WTC11 (cell line): ENCODE data around the gene REC8. TPM values are rescaled to one million over a fixed set of nuclear protein-coding genes. Genes with fewer than 3 reads are reported as not detected.
"Not testable (repeated sequence)": the region's sequence is repeated elsewhere in the genome, so short reads cannot be mapped to it uniquely, and the experiment has no call there.

ENCODE experiments used
- ATAC-seq: fragments of 200-7000 bp; cut with Tn5 transposase; 2 replicates; pipeline ENCODE4 v1.10.0; 2021; ENCODE audit warnings: mild to moderate bottlenecking, moderate library complexity
- CTCF ChIA-PET: fragments of 300-600 bp; sonication (Branson Sonifier 250); formaldehyde crosslinking; loops from one replicate; lab custom pipeline; 2021; ENCODE audit warnings: antibody characterized with exemption; lab: Charles Lee
- POLR2A ChIA-PET: fragments of 350-600 bp; sonication (Branson Sonifier 250); formaldehyde crosslinking; loops from one replicate; lab custom pipeline; 2021; ENCODE audit warnings: antibody characterized with exemption; lab: Charles Lee
- DNase-seq: peaks from one replicate; pipeline ENCODE4 v3.0.0; 2021; ENCODE audit warnings: low spot score
- H3K27ac Mint-ChIP-seq: 2 replicates; pipeline ENCODE4 v1.8.0; 2021; ENCODE audit warnings: mixed read lengths
- H3K27me3 Mint-ChIP-seq: 2 replicates; pipeline ENCODE4 v1.8.0; 2021; ENCODE audit warnings: low read depth, mild to moderate bottlenecking, moderate library complexity, mixed read lengths
- H3K36me3 Mint-ChIP-seq: 2 replicates; pipeline ENCODE4 v1.8.0; 2021; ENCODE audit warnings: mixed read lengths
- H3K4me1 Mint-ChIP-seq: 2 replicates; pipeline ENCODE4 v1.8.0; 2022; ENCODE audit warnings: mixed read lengths
- H3K4me3 Mint-ChIP-seq: 2 replicates; pipeline ENCODE4 v1.8.0; 2021; ENCODE audit warnings: mild to moderate bottlenecking, moderate library complexity, mixed read lengths
- H3K9me3 Mint-ChIP-seq: 2 replicates; pipeline ENCODE4 v1.8.0; 2021; ENCODE audit warnings: mixed read lengths
- AFF4 ChIP-seq: sonication (generic); formaldehyde crosslinking; IDR thresholded peaks from 2 replicates; pipeline ENCODE4 v1.8.1; 2023; ENCODE audit warnings: mild to moderate bottlenecking, missing genetic modification reagents, borderline replicate concordance
- ATF1 ChIP-seq: sonication (generic); formaldehyde crosslinking; IDR thresholded peaks from 2 replicates; pipeline ENCODE4 v1.8.1; 2023; ENCODE audit warnings: mild to moderate bottlenecking, moderate library complexity, missing genetic modification reagents
- CBFB ChIP-seq: sonication (generic); formaldehyde crosslinking; IDR thresholded peaks from 2 replicates; pipeline ENCODE4 v1.8.1; 2022; ENCODE audit warnings: mild to moderate bottlenecking, low read depth, missing genetic modification reagents
- ERG ChIP-seq: fragments of 250-450 bp; sonication (Bioruptor Pico); IDR thresholded peaks from 2 replicates; pipeline ENCODE4 v1.8.0; 2021; ENCODE audit warnings: mild to moderate bottlenecking
- ETV6 ChIP-seq: sonication (generic); formaldehyde crosslinking; IDR thresholded peaks from 2 replicates; pipeline ENCODE4 v1.8.1; 2022; ENCODE audit warnings: mild to moderate bottlenecking, missing genetic modification reagents
- GRHL2 ChIP-seq: fragments of 250-450 bp; sonication (Bioruptor Pico); IDR thresholded peaks from 2 replicates; pipeline ENCODE4 v1.8.0; 2022; ENCODE audit warnings: mild to moderate bottlenecking, moderate library complexity; ENCODE audit not compliant: insufficient replicate concordance, severe bottlenecking
- MLX ChIP-seq: sonication (generic); formaldehyde crosslinking; IDR thresholded peaks from 2 replicates; pipeline ENCODE4 v1.8.1; 2023; ENCODE audit warnings: mild to moderate bottlenecking, missing genetic modification reagents, moderate library complexity
- MXD4 ChIP-seq: fragments of 250-450 bp; sonication (Bioruptor Pico); IDR thresholded peaks from 2 replicates; pipeline ENCODE4 v1.8.0; 2021; ENCODE audit warnings: mild to moderate bottlenecking, moderate library complexity, borderline replicate concordance
- PRRX2 ChIP-seq: fragments of 250-450 bp; sonication (Bioruptor Pico); IDR thresholded peaks from 2 replicates; pipeline ENCODE4 v1.8.0; 2021; ENCODE audit warnings: mild to moderate bottlenecking
- TEAD1 ChIP-seq: sonication (generic); formaldehyde crosslinking; IDR thresholded peaks from 2 replicates; pipeline ENCODE4 v1.8.0; 2022; ENCODE audit warnings: mild to moderate bottlenecking, missing genetic modification reagents
- ZBTB43 ChIP-seq: sonication (generic); formaldehyde crosslinking; IDR thresholded peaks from 2 replicates; pipeline ENCODE4 v1.8.1; 2023; ENCODE audit warnings: mild to moderate bottlenecking, missing genetic modification reagents
- ZNF121 ChIP-seq: sonication (generic); formaldehyde crosslinking; IDR thresholded peaks from 2 replicates; pipeline ENCODE4 v1.8.0; 2023; ENCODE audit warnings: missing genetic modification reagents
- ZNF423 ChIP-seq: fragments of 250-450 bp; sonication (Bioruptor Pico); IDR thresholded peaks from 2 replicates; pipeline ENCODE4 v2.1.2; 2022; ENCODE audit warnings: mild to moderate bottlenecking, moderate library complexity
- ZNF532 ChIP-seq: fragments of 250-450 bp; sonication (Bioruptor Pico); IDR thresholded peaks from 2 replicates; pipeline ENCODE4 v1.9.0; 2021; ENCODE audit warnings: mild to moderate bottlenecking, borderline replicate concordance
- ZNF671 ChIP-seq: fragments of 250-450 bp; sonication (Bioruptor Pico); IDR thresholded peaks from 2 replicates; pipeline ENCODE4 v1.8.0; 2021; ENCODE audit warnings: mild to moderate bottlenecking
- total RNA-seq: library from RNA; stranded (reverse); gene quantifications from 3 replicates; pipeline ENCODE4 v1.2.3, GENCODE V29; 2021

The REC8 gene
- total RNA-seq, 1 experiment from 2014 or later = 32.2 TPM

GRCh38 chr14:24219080-24219479, 47.2 kb downstream of the REC8 start (continued):
- TF ChIP-seq AFF4 = no peak
- TF ChIP-seq ZBTB43 (CRISPR knock-in tag) = no peak
- no peak for TF ChIP-seq ZNF121
- TF ChIP-seq ATF1 (CRISPR knock-in tag) = no peak
- no peak for TF ChIP-seq TEAD1
- no peak for TF ChIP-seq PRRX2 (CRISPR knock-in tag)
- no peak for TF ChIP-seq ZNF423
- TF ChIP-seq, all 79 proteins: peak for 0

GRCh38 chr14:24219521-24219920, 47.6 kb downstream of the REC8 start:
- Mint-ChIP-seq H3K4me1 (peaks cover 9% of the 10 kb centered on the region), H3K27ac (peak overlapping the region; percentile 71; the same call in 1 of the 2 replicates), H3K9me3 (no peaks in the 10 kb centered on the region), H3K4me3 (no peak overlapping the region), H3K27me3 (no peaks in the 10 kb centered on the region), H3K36me3 (peaks cover 5% of the 10 kb centered on the region)
- DNase-seq (no peak), ATAC-seq (no peak)
- no peak for TF ChIP-seq ERG (CRISPR knock-in tag)
- no peak for TF ChIP-seq TEAD1
- no peak for TF ChIP-seq ZNF532 (CRISPR knock-in tag)
- no peak for TF ChIP-seq MLX (CRISPR knock-in tag)
- TF ChIP-seq CBFB = no peak
- TF ChIP-seq ETV6 (CRISPR knock-in tag) = no peak
- TF ChIP-seq GRHL2 (CRISPR knock-in tag) = no peak
- no peak for TF ChIP-seq MXD4 (CRISPR knock-in tag)
- TF ChIP-seq ZNF671 (CRISPR knock-in tag) = no peak
- no peak for TF ChIP-seq ZNF423
- ChIA-PET POLR2A (no interaction called here), CTCF (interaction anchor here (1.0 to 1.1 kb wide), 2 partner anchors 23 to 58 kb away, joined by 3 to 4 read pairs; partner anchors contain the start of genes IRF9 and TINF2)

- H3K4me3 Mint-ChIP-seq, DNase-seq, H3K4me1 Mint-ChIP-seq, H3K36me3 Mint-ChIP-seq, ATAC-seq, H3K27me3 Mint-ChIP-seq, H3K9me3 Mint-ChIP-seq, H3K27ac Mint-ChIP-seq: not testable (repeated sequence)
- ChIA-PET CTCF (interaction anchor here (0.6 kb wide), 2 partner anchors 1043 to 1184 kb away, joined by 3 to 4 read pairs; no protein-coding TSS in a partner anchor), POLR2A (interaction anchor here (0.6 kb wide), 1 partner anchor 72 kb away, joined by 3 read pairs; no protein-coding TSS in a partner anchor)
Observed at GRCh38 chr14:24222987-24223386, 51.1 kb downstream of the REC8 start.
